ENCODE results near the gene NOP16.
A peak's percentile ranks its signal among the peaks of the same experiment; 100 is the strongest.

Gene NOP16

GRCh38 chr5:176400382-176401156, 12.2 kb upstream of the NOP16 start:
- Histone ChIP-seq H3K36me3 (ENCODE audit: control insufficient read depth, insufficient read depth, low read length) (peaks cover 12% of the 10 kb centered on the region), H3K4me1 (ENCODE audit: control insufficient read depth, insufficient read depth, low read length, poor library complexity, severe bottlenecking) (no peaks in the 10 kb centered on the region), H3K9me3 (ENCODE audit: control insufficient read depth, low read length) (no peaks in the 10 kb centered on the region), H3K4me3 (ENCODE audit: insufficient read depth, low read depth, low read length, poor library complexity, severe bottlenecking) (no peak overlapping the region), H3K27ac (ENCODE audit: insufficient read depth, low read length, poor library complexity, severe bottlenecking) (no peak overlapping the region), H3K27me3 (replicated peaks; ENCODE audit: control insufficient read depth, insufficient read depth, low read length, poor library complexity, severe bottlenecking) (no peaks in the 10 kb centered on the region)
- DNase-seq: no peak

GRCh38 chr5:176397736-176398420, 9.5 kb upstream of the NOP16 start:
- DNase-seq: no peak
- Histone ChIP-seq H3K9me3 (ENCODE audit: control insufficient read depth, low read length) (no peaks in the 10 kb centered on the region), H3K36me3 (ENCODE audit: control insufficient read depth, insufficient read depth, low read length) (peaks cover 14% of the 10 kb centered on the region), H3K4me3 (ENCODE audit: insufficient read depth, low read depth, low read length, poor library complexity, severe bottlenecking) (no peak overlapping the region), H3K27ac (ENCODE audit: insufficient read depth, low read length, poor library complexity, severe bottlenecking) (no peak overlapping the region), H3K27me3 (replicated peaks; ENCODE audit: control insufficient read depth, insufficient read depth, low read length, poor library complexity, severe bottlenecking) (no peaks in the 10 kb centered on the region), H3K4me1 (ENCODE audit: control insufficient read depth, insufficient read depth, low read length, poor library complexity, severe bottlenecking) (no peaks in the 10 kb centered on the region)

DNA sequence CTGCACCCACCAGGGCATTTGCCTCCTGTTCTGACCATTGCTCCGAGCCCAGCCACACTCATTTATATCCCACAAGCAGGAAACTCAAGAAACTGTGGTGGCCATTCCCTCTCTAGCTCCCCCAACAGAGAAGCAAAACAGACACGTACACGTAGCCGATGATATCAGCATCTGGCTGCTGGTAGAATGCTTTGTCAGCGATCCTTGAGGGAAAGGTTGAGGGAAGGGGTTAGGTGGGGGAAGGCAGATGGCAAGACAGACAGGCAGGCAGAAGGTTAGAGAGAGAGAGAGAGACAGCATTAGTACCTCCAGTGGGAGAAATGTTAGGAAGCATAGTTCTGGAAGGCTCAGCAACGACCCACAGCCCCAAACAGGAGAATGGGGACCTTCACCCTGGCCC, 7.9 kb upstream of the NOP16 start:
- DNase-seq: no peak
- no peaks in the 10 kb centered on the region for H3K9me3 ChIP-seq (ENCODE audit: control insufficient read depth, low read length)
- no peak overlapping the region for H3K27ac ChIP-seq (ENCODE audit: insufficient read depth, low read length, poor library complexity, severe bottlenecking)
- H3K36me3 ChIP-seq (ENCODE audit: control insufficient read depth, insufficient read depth, low read length): peaks cover 14% of the 10 kb centered on the region
- H3K4me3 ChIP-seq (ENCODE audit: insufficient read depth, low read depth, low read length, poor library complexity, severe bottlenecking): no peak overlapping the region
- H3K4me1 ChIP-seq (ENCODE audit: control insufficient read depth, insufficient read depth, low read length, poor library complexity, severe bottlenecking): no peaks in the 10 kb centered on the region
- no peaks in the 10 kb centered on the region for H3K27me3 ChIP-seq (replicated peaks; ENCODE audit: control insufficient read depth, insufficient read depth, low read length, poor library complexity, severe bottlenecking)

- Histone ChIP-seq H3K36me3 (ENCODE audit: control insufficient read depth, insufficient read depth, low read length) (peaks cover 9% of the 10 kb centered on the region), H3K27me3 (replicated peaks; ENCODE audit: control insufficient read depth, insufficient read depth, low read length, poor library complexity, severe bottlenecking) (no peaks in the 10 kb centered on the region), H3K4me1 (ENCODE audit: control insufficient read depth, insufficient read depth, low read length, poor library complexity, severe bottlenecking) (no peaks in the 10 kb centered on the region), H3K9me3 (ENCODE audit: control insufficient read depth, low read length) (no peaks in the 10 kb centered on the region), H3K27ac (ENCODE audit: insufficient read depth, low read length, poor library complexity, severe bottlenecking) (no peak overlapping the region), H3K4me3 (ENCODE audit: insufficient read depth, low read depth, low read length, poor library complexity, severe bottlenecking) (no peak overlapping the region)
- no peak for DNase-seq
These were observed 6.7 kb upstream of the NOP16 start for GRCh38 chr5:176394881-176395675.

DNA sequence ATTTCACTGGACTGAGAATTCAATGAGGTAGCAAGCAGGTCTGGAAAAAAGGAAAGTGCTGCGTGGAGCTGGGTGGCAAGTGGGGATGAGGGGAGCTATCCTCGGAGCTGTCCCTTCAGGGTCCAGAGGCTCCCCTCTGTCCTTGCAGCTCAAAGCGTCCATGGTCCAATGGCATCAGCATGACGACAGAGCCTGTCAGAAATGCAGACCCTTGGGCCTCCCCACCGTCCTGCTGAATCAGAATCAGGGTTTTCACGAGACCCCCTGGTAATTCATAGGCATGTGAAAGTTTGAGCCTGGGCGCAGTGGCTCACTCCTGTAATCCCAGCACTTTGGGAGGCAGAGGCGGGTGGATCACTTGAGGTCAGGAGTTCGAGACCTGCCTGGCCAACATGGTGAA, 5.7 kb upstream of the NOP16 start:
- Histone ChIP-seq H3K9me3 (ENCODE audit: control insufficient read depth, low read length) (no peaks in the 10 kb centered on the region), H3K27me3 (replicated peaks; ENCODE audit: control insufficient read depth, insufficient read depth, low read length, poor library complexity, severe bottlenecking) (no peaks in the 10 kb centered on the region), H3K36me3 (ENCODE audit: control insufficient read depth, insufficient read depth, low read length) (peaks cover 9% of the 10 kb centered on the region), H3K4me3 (ENCODE audit: insufficient read depth, low read depth, low read length, poor library complexity, severe bottlenecking) (no peak overlapping the region), H3K27ac (ENCODE audit: insufficient read depth, low read length, poor library complexity, severe bottlenecking) (no peak overlapping the region), H3K4me1 (ENCODE audit: control insufficient read depth, insufficient read depth, low read length, poor library complexity, severe bottlenecking) (peaks cover 4% of the 10 kb centered on the region)
- DNase-seq: no peak

GRCh38 chr5:176392526-176392925, 4.1 kb upstream of the NOP16 start:
- no peak for DNase-seq
- Histone ChIP-seq H3K9me3 (ENCODE audit: control insufficient read depth, low read length) (no peaks in the 10 kb centered on the region), H3K4me1 (ENCODE audit: control insufficient read depth, insufficient read depth, low read length, poor library complexity, severe bottlenecking) (peaks cover 10% of the 10 kb centered on the region), H3K36me3 (ENCODE audit: control insufficient read depth, insufficient read depth, low read length) (peaks cover 8% of the 10 kb centered on the region), H3K4me3 (ENCODE audit: insufficient read depth, low read depth, low read length, poor library complexity, severe bottlenecking) (no peak overlapping the region), H3K27ac (ENCODE audit: insufficient read depth, low read length, poor library complexity, severe bottlenecking) (no peak overlapping the region), H3K27me3 (replicated peaks; ENCODE audit: control insufficient read depth, insufficient read depth, low read length, poor library complexity, severe bottlenecking) (no peaks in the 10 kb centered on the region)

GRCh38 chr5:176391999-176392398, 3.6 kb upstream of the NOP16 start:
- no peak overlapping the region for H3K27ac ChIP-seq (ENCODE audit: insufficient read depth, low read length, poor library complexity, severe bottlenecking)
- H3K27me3 ChIP-seq (replicated peaks; ENCODE audit: control insufficient read depth, insufficient read depth, low read length, poor library complexity, severe bottlenecking): no peaks in the 10 kb centered on the region
- no peaks in the 10 kb centered on the region for H3K9me3 ChIP-seq (ENCODE audit: control insufficient read depth, low read length)
- no peak overlapping the region for H3K4me3 ChIP-seq (ENCODE audit: insufficient read depth, low read depth, low read length, poor library complexity, severe bottlenecking)
- H3K4me1 ChIP-seq (ENCODE audit: control insufficient read depth, insufficient read depth, low read length, poor library complexity, severe bottlenecking): peaks cover 10% of the 10 kb centered on the region
- no peak for DNase-seq
- H3K36me3 ChIP-seq (ENCODE audit: control insufficient read depth, insufficient read depth, low read length): peaks cover 5% of the 10 kb centered on the region

DNA sequence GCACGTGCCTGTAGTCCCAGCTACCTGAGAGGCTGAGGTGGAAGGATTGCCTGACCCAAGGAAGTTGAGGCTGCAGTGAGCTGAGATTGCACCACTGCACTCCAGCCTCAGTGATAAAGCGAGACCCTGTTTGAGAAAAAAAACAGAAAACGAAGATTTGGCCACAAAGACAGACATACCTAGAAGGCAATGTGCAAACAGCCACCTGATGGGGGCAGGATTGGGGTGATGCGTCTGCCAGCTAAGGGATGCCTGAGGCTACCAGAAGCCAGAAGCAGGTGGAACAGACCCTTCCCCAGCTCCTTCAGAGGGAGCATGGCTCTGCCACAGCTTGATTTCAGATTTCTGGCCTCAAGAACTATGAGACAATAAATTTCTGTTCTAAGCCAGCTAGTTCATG, 3.1 kb upstream of the NOP16 start:
- Histone ChIP-seq H3K36me3 (ENCODE audit: control insufficient read depth, insufficient read depth, low read length) (peaks cover 5% of the 10 kb centered on the region), H3K27ac (ENCODE audit: insufficient read depth, low read length, poor library complexity, severe bottlenecking) (no peak overlapping the region), H3K4me1 (ENCODE audit: control insufficient read depth, insufficient read depth, low read length, poor library complexity, severe bottlenecking) (peaks cover 10% of the 10 kb centered on the region), H3K9me3 (ENCODE audit: control insufficient read depth, low read length) (no peaks in the 10 kb centered on the region), H3K4me3 (ENCODE audit: insufficient read depth, low read depth, low read length, poor library complexity, severe bottlenecking) (no peak overlapping the region), H3K27me3 (replicated peaks; ENCODE audit: control insufficient read depth, insufficient read depth, low read length, poor library complexity, severe bottlenecking) (no peaks in the 10 kb centered on the region)
- DNase-seq: no peak

DNA sequence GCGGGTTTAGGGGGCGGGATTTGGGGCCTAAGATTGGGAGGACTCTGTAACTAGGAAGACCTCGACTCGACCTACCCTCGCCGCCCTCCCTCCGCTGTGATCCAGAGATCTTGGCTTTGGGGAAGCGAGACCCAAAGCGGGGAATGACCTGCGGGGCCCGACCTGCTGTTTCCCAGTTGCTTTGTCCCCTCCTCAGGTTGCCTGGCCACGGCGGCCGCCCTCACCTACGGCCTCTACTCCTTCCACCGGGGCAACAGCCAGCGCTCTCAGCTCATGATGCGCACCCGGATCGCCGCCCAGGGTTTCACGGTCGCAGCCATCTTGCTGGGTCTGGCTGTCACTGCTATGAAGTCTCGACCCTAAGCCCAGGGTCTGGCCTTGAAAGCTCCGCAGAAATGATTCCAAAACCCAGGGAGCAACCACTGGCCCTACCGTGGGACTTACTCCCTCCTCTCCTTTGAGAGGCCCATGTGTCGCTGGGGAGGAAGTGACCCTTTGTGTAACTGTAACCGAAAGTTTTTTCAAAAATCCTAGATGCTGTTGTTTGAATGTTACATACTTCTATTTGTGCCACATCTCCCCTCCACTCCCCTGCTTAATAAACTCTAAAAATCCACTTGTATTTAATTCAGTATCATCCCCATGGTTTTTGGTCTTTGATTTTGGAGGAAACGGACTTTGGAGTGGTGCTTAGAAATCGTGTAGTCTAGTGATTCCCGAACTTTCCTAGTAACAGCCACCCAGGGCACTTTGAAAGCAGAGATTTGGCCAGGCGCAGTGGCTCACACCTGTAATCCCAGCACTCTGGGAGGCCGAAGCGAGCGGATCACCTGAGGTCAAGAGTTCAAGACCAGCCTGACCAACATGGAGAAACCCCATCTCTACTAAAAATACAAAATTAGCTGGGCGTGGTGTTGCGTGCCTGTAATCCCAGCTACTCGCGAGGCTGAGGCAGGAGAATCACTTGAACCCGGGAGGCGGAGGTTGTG, 1.0 kb upstream of the NOP16 start:
- no peaks in the 10 kb centered on the region for H3K9me3 ChIP-seq (ENCODE audit: control insufficient read depth, low read length)
- peaks cover 10% of the 10 kb centered on the region for H3K4me1 ChIP-seq (ENCODE audit: control insufficient read depth, insufficient read depth, low read length, poor library complexity, severe bottlenecking)
- peaks cover 22% of the 10 kb centered on the region for H3K36me3 ChIP-seq (ENCODE audit: control insufficient read depth, insufficient read depth, low read length)
- DNase-seq: no peak
- H3K27me3 ChIP-seq (replicated peaks; ENCODE audit: control insufficient read depth, insufficient read depth, low read length, poor library complexity, severe bottlenecking): no peaks in the 10 kb centered on the region
- H3K4me3 ChIP-seq (ENCODE audit: insufficient read depth, low read depth, low read length, poor library complexity, severe bottlenecking): peak overlapping the region; percentile 93
- H3K27ac ChIP-seq (ENCODE audit: insufficient read depth, low read length, poor library complexity, severe bottlenecking): peak overlapping the region; percentile 97
